Caco-2 (cell line): ENCODE results near the gene ZNF554. TPM values are rescaled to one million over a fixed set of nuclear protein-coding genes. Genes with fewer than 3 reads are reported as not detected.
"Not testable (repeated sequence)": the region's sequence is repeated elsewhere in the genome, so short reads cannot be mapped to it uniquely, and the experiment has no call there.

Experiments
- BruUV-seq: library from RNA; stranded (reverse); fragments of 400-500 nt; replicated peaks from 2 replicates; lab custom pipeline; 2021; lab: Mats Ljungman, UMichigan
- CTCF ChIA-PET: fragments of 300-600 bp; sonication (Branson Sonifier 250); formaldehyde crosslinking; loops from one replicate; lab custom pipeline; 2022; ENCODE audit warnings: antibody characterized with exemption; lab: Charles Lee
- POLR2A ChIA-PET: fragments of 300-600 bp; sonication (Branson Sonifier 250); formaldehyde crosslinking; loops from one replicate; lab custom pipeline; 2022; ENCODE audit warnings: antibody characterized with exemption; lab: Charles Lee
- DNase-seq, 2 experiments: peaks; one replicate each; pipeline versions ENCODE4 v3.0.0 to v3.0.0-alpha.2; 2020 to 2022
- H3K27me3 ChIP-seq: replicated peaks from 2 replicates; pipeline ENCODE4 v1.6.0; 2011; ENCODE audit warnings: low read length; ENCODE audit not compliant: control insufficient read depth, insufficient read depth
- H3K36me3 ChIP-seq: 2 replicates; pipeline ENCODE4 v1.5.1; 2011; ENCODE audit warnings: low read length; ENCODE audit not compliant: control insufficient read depth, insufficient read depth
- H3K4me1 ChIP-seq: fragments of 250-450 bp; sonication (Bioruptor Pico); 2 replicates; pipeline ENCODE4 v1.5.1; 2020; ENCODE audit warnings: mild to moderate bottlenecking
- H3K4me3 ChIP-seq: 2 replicates; pipeline ENCODE4 v1.5.1; 2011; ENCODE audit warnings: low read depth, mild to moderate bottlenecking, control low read depth, low read length
- H3K9me3 ChIP-seq: fragments of 250-450 bp; sonication (Bioruptor Pico); 2 replicates; pipeline ENCODE4 v1.5.1; 2020; ENCODE audit warnings: mild to moderate bottlenecking, moderate library complexity
- H3K27ac Mint-ChIP-seq: one replicate; pipeline ENCODE4 v1.8.0; 2022; ENCODE audit warnings: mixed read lengths; ENCODE audit not compliant: unreplicated experiment
- H3K27me3 Mint-ChIP-seq: one replicate; pipeline ENCODE4 v1.8.0; 2022; ENCODE audit warnings: mixed read lengths; ENCODE audit not compliant: insufficient read depth, unreplicated experiment
- H3K36me3 Mint-ChIP-seq: one replicate; pipeline ENCODE4 v1.8.0; 2022; ENCODE audit warnings: mild to moderate bottlenecking, mixed read lengths; ENCODE audit not compliant: insufficient read depth, unreplicated experiment
- H3K4me1 Mint-ChIP-seq: one replicate; pipeline ENCODE4 v1.8.0; 2022; ENCODE audit warnings: low read depth, mixed read lengths; ENCODE audit not compliant: unreplicated experiment
- H3K4me3 Mint-ChIP-seq: one replicate; pipeline ENCODE4 v1.8.0; 2022; ENCODE audit warnings: mild to moderate bottlenecking, moderate library complexity, mixed read lengths; ENCODE audit not compliant: unreplicated experiment
- H3K9me3 Mint-ChIP-seq: one replicate; pipeline ENCODE4 v1.8.0; 2022; ENCODE audit warnings: mixed read lengths; ENCODE audit not compliant: unreplicated experiment
- intact Hi-C: fragments of 100-400 bp; cut with micrococcal nuclease; formaldehyde crosslinking; loops from one replicate; pipeline ENCODE4 v1.10.0; 2022; ENCODE audit not compliant: unreplicated experiment
- total RNA-seq: library from RNA; stranded (reverse); gene quantifications from 2 replicates; pipeline ENCODE4 v1.2.3, GENCODE V29; 2022
- TF ChIP-seq, protein P1 (sequence below), 2 experiments: fragments of 200-600 bp in 1 of 2; IDR thresholded peaks; 1 replicate in 1 of 2; 2 replicates in 1 of 2; pipeline versions ENCODE4 v1.5.1 to v1.8.0; 2011 to 2022; ENCODE audit warnings: antibody characterized with exemption in 1 of 2, control low read depth in 1 of 2, inconsistent platforms in 1 of 2, low read depth in 1 of 2, low read length in 1 of 2, mild to moderate bottlenecking in 1 of 2, moderate library complexity in 1 of 2; ENCODE audit not compliant: insufficient read depth in 1 of 2, severe bottlenecking in 1 of 2, unreplicated experiment in 1 of 2

The ZNF554 gene
- total RNA-seq, 1 experiment from 2014 or later, result 3.7 TPM

GRCh38 chr19:2791440-2791839 lies 28.2 kb upstream of the ZNF554 start:
- Mint-ChIP-seq H3K36me3 (peaks cover 67% of the 10 kb centered on the region), H3K27me3 (no peaks in the 10 kb centered on the region), H3K4me3 (no peak overlapping the region), H3K9me3 (no peaks in the 10 kb centered on the region), H3K4me1 (no peaks in the 10 kb centered on the region), H3K27ac (no peak overlapping the region)
- no peaks in the 10 kb centered on the region; the same call in 1 of the 2 replicates for H3K36me3 ChIP-seq
- intact Hi-C loops, result no loop called here
- TF ChIP-seq, protein P1, sequence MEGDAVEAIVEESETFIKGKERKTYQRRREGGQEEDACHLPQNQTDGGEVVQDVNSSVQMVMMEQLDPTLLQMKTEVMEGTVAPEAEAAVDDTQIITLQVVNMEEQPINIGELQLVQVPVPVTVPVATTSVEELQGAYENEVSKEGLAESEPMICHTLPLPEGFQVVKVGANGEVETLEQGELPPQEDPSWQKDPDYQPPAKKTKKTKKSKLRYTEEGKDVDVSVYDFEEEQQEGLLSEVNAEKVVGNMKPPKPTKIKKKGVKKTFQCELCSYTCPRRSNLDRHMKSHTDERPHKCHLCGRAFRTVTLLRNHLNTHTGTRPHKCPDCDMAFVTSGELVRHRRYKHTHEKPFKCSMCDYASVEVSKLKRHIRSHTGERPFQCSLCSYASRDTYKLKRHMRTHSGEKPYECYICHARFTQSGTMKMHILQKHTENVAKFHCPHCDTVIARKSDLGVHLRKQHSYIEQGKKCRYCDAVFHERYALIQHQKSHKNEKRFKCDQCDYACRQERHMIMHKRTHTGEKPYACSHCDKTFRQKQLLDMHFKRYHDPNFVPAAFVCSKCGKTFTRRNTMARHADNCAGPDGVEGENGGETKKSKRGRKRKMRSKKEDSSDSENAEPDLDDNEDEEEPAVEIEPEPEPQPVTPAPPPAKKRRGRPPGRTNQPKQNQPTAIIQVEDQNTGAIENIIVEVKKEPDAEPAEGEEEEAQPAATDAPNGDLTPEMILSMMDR (IDR thresholded peaks at IDR 0.05; ENCODE audit: insufficient read depth in 1 of 2, low read depth in 1 of 2, low read length in 1 of 2, severe bottlenecking in 1 of 2, unreplicated experiment in 1 of 2), result no peak
- H3K27me3 ChIP-seq, result no peaks in the 10 kb centered on the region
- CTCF ChIA-PET, result no interaction called here
- H3K4me1 ChIP-seq, result no peaks in the 10 kb centered on the region
- no peaks in the 10 kb centered on the region for H3K9me3 ChIP-seq
- H3K4me3 ChIP-seq, result no peak overlapping the region
- POLR2A ChIA-PET, result no interaction called here
- no peak for DNase-seq
- BruUV-seq, result no TSS peak

- DNase-seq, result no peak
- no peaks in the 10 kb centered on the region for H3K27me3 Mint-ChIP-seq
- Histone ChIP-seq H3K4me3 (no peak overlapping the region), H3K36me3 (no peaks in the 10 kb centered on the region; the same call in 1 of the 2 replicates), H3K9me3 (no peaks in the 10 kb centered on the region), H3K4me1 (no peaks in the 10 kb centered on the region), H3K27me3 (no peaks in the 10 kb centered on the region)
- H3K9me3 Mint-ChIP-seq, result no peaks in the 10 kb centered on the region
- H3K4me3 Mint-ChIP-seq, result no peak overlapping the region
- no TSS peak for BruUV-seq
- intact Hi-C loops, result no loop called here
- TF ChIP-seq, protein P1 (IDR thresholded peaks at IDR 0.05; ENCODE audit: insufficient read depth in 1 of 2, low read depth in 1 of 2, low read length in 1 of 2, severe bottlenecking in 1 of 2, unreplicated experiment in 1 of 2), result no peak
- ChIA-PET POLR2A (no interaction called here), CTCF (no interaction called here)
- no peak overlapping the region for H3K27ac Mint-ChIP-seq
- H3K4me1 Mint-ChIP-seq, result no peaks in the 10 kb centered on the region
- peaks cover 70% of the 10 kb centered on the region for H3K36me3 Mint-ChIP-seq
Measured at GRCh38 chr19:2791876-2792275, 27.8 kb upstream of the ZNF554 start.

DNA sequence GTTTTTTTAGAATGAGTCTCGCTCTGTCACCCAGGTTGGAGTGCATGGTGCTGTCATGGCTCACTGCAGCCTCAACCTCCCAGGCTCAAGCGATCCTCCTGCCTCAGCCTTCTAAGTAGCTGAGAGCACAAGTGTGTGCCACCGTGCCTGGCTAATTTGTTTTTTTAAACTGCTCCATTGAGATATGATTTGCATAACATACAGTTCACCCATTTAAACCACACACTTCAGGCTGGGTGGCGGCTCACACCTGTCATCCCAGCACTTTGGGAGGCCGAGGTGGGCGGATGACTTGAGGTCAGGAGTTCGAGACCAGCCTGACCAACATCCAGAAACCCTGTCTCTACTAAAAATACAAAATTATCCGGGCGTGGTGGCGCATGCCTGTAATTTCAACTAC lies 27.0 kb upstream of the ZNF554 start:
- BruUV-seq, H3K9me3 Mint-ChIP-seq, H3K4me1 Mint-ChIP-seq, H3K4me3 Mint-ChIP-seq, H3K27me3 ChIP-seq, DNase-seq, POLR2A ChIA-PET, H3K27ac Mint-ChIP-seq, CTCF ChIA-PET, H3K9me3 ChIP-seq, H3K36me3 ChIP-seq, H3K27me3 Mint-ChIP-seq, H3K4me1 ChIP-seq, intact Hi-C loops, H3K4me3 ChIP-seq: not testable (repeated sequence)
- peaks cover 69% of the 10 kb centered on the region for H3K36me3 Mint-ChIP-seq

DNA sequence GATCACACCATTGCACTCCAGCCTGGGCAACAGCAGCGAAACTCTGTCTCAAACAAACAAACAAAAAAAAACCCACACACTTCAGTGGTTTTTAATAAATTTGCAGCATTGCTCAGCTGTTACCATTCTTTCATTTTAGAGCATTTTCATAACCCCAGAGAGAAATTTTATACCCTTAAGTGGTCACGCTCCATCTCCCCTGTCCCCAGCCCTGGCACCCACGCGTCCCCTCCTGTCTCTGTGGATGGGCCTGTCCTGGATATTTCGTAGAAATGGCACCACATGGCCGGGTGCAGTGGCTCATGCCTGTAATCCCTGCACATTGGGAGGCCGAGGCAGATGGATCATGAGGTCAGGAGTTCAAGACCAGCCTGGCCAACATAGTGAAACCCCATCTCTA lies 26.5 kb upstream of the ZNF554 start:
- Histone ChIP-seq H3K36me3 (peaks cover 1% of the 10 kb centered on the region; the same call in 1 of the 2 replicates), H3K9me3 (no peaks in the 10 kb centered on the region), H3K4me1 (no peaks in the 10 kb centered on the region), H3K27me3 (no peaks in the 10 kb centered on the region), H3K4me3 (no peak overlapping the region)
- no peaks in the 10 kb centered on the region for H3K9me3 Mint-ChIP-seq
- H3K4me1 Mint-ChIP-seq, result no peaks in the 10 kb centered on the region
- intact Hi-C loops, result no loop called here
- no peaks in the 10 kb centered on the region for H3K27me3 Mint-ChIP-seq
- DNase-seq, result no peak
- no TSS peak for BruUV-seq
- H3K4me3 Mint-ChIP-seq, result no peak overlapping the region
- ChIA-PET POLR2A (no interaction called here), CTCF (no interaction called here)
- H3K36me3 Mint-ChIP-seq, result peaks cover 65% of the 10 kb centered on the region
- H3K27ac Mint-ChIP-seq, result no peak overlapping the region
- TF ChIP-seq, protein P1 (IDR thresholded peaks at IDR 0.05; ENCODE audit: insufficient read depth in 1 of 2, low read depth in 1 of 2, low read length in 1 of 2, severe bottlenecking in 1 of 2, unreplicated experiment in 1 of 2), result no peak
